Endothelial cell of umbilical vein (primary cell): ENCODE measurements around the gene SNRPF. TPM values are rescaled to one million over a fixed set of nuclear protein-coding genes. Genes with fewer than 3 reads are reported as not detected.

Experiments used
- BruUV-seq: library from RNA; stranded (reverse); fragments of 400-500 nt; replicated peaks from 2 replicates; lab custom pipeline; 2021; lab: Mats Ljungman, UMichigan
- CTCF ChIA-PET: fragments of 300-600, 350-600 bp; sonication (Branson Sonifier 250); formaldehyde crosslinking; loops from one replicate; lab custom pipeline; 2021; ENCODE audit warnings: antibody characterized with exemption, inconsistent platforms; lab: Charles Lee
- POLR2A ChIA-PET: fragments of 300-600, 350-600 bp; sonication (Branson Sonifier 250); formaldehyde crosslinking; loops from one replicate; lab custom pipeline; 2021; ENCODE audit warnings: antibody characterized with exemption, inconsistent platforms; lab: Charles Lee
- DNase-seq: peaks from one replicate; pipeline ENCODE4 v3.0.0-alpha.2; 2011; ENCODE audit warnings: low read depth, low spot score
- FAIRE-seq: peaks from 2 replicates; lab custom pipeline; 2011; peaks lifted over from hg19 to GRCh38; lab: Jason Lieb, UNC
- H2AFZ ChIP-seq: 2 replicates; pipeline ENCODE4 v1.6.0; 2012; ENCODE audit warnings: low read depth, low read length, control low read depth, inconsistent platforms
- H3K27ac ChIP-seq: 2 replicates; pipeline ENCODE4 v1.5.1; 2011; ENCODE audit warnings: low read depth, mild to moderate bottlenecking, control low read depth, low read length, moderate library complexity; ENCODE audit not compliant: insufficient read depth
- H3K27me3 ChIP-seq, 2 experiments: 2 replicates each; pipeline versions ENCODE4 v1.6.0 to v1.6.1; 2011; ENCODE audit warnings: low read length in 2 of 2, mixed read lengths in 1 of 2; ENCODE audit not compliant: control insufficient read depth in 2 of 2, insufficient read depth in 2 of 2
- H3K36me3 ChIP-seq, 2 experiments: 2 replicates in 1 of 2; 3 replicates in 1 of 2; pipeline ENCODE4 v1.5.1; 2011; ENCODE audit warnings: low read length in 2 of 2, mild to moderate bottlenecking in 1 of 2, moderate library complexity in 1 of 2; ENCODE audit not compliant: control insufficient read depth in 2 of 2, insufficient read depth in 2 of 2; ENCODE audit errors: extremely low read depth in 1 of 2
- H3K4me1 ChIP-seq: 3 replicates; pipeline ENCODE4 v1.5.1; 2011; ENCODE audit warnings: mild to moderate bottlenecking, low read length; ENCODE audit not compliant: control insufficient read depth, insufficient read depth; ENCODE audit errors: extremely low read depth
- H3K4me2 ChIP-seq: 2 replicates; pipeline ENCODE4 v1.6.1; 2011; ENCODE audit warnings: low read length, control low read depth, mixed read lengths; ENCODE audit not compliant: insufficient read depth
- H3K4me3 ChIP-seq, 3 experiments: fragments of 200-600 bp in 1 of 3; sonication (generic), shearing (Covaris generic) in 1 of 3; replicated peaks in 1 of 3; 2 replicates each; pipeline ENCODE4 v1.5.1; 2011 to 2016; ENCODE audit warnings: control low read depth in 3 of 3, low read length in 3 of 3, mild to moderate bottlenecking in 2 of 3, inconsistent platforms in 1 of 3, low read depth in 1 of 3, moderate library complexity in 1 of 3; ENCODE audit not compliant: insufficient read depth in 1 of 3
- H3K79me2 ChIP-seq: 2 replicates; pipeline ENCODE4 v1.6.0; 2012; ENCODE audit warnings: low read length, inconsistent platforms; ENCODE audit not compliant: control insufficient read depth, insufficient read depth
- H3K9ac ChIP-seq: replicated peaks from 2 replicates; pipeline ENCODE3; 2011; ENCODE audit warnings: low read length, control low read depth; ENCODE audit not compliant: insufficient read depth; ENCODE audit errors: extremely low read depth
- H3K9me1 ChIP-seq: replicated peaks from 3 replicates; pipeline ENCODE4 v1.6.0; 2011; ENCODE audit warnings: mild to moderate bottlenecking, low read length; ENCODE audit not compliant: control insufficient read depth, insufficient read depth; ENCODE audit errors: extremely low read depth
- H3K9me3 ChIP-seq: replicated peaks from 2 replicates; pipeline ENCODE4 v1.5.1; 2012; ENCODE audit warnings: low read length, inconsistent platforms; ENCODE audit not compliant: control insufficient read depth, insufficient read depth
- H4K20me1 ChIP-seq: replicated peaks from 2 replicates; pipeline ENCODE3; 2011; ENCODE audit warnings: mild to moderate bottlenecking, low read length; ENCODE audit not compliant: control insufficient read depth, insufficient read depth; ENCODE audit errors: extremely low read depth
- EZH2 ChIP-seq: IDR thresholded peaks from 2 replicates; pipeline ENCODE4 v1.6.1; 2012; ENCODE audit warnings: borderline replicate concordance, low read depth, mild to moderate bottlenecking, moderate library complexity, low read length, inconsistent platforms; ENCODE audit not compliant: severe bottlenecking
- FOS ChIP-seq: IDR thresholded peaks from 2 replicates; pipeline ENCODE4 v1.6.1; 2011; ENCODE audit warnings: mild to moderate bottlenecking, low read length, moderate library complexity, borderline replicate concordance; ENCODE audit not compliant: insufficient read depth
- GATA2 ChIP-seq: IDR thresholded peaks from 2 replicates; pipeline ENCODE4 v1.7.0; 2011; ENCODE audit warnings: low read depth, mild to moderate bottlenecking, moderate library complexity, mixed read lengths, low read length; ENCODE audit not compliant: insufficient read length, insufficient read depth
- MAX ChIP-seq: IDR thresholded peaks from 2 replicates; pipeline ENCODE4 v1.6.1; 2011; ENCODE audit not compliant: insufficient read depth, insufficient read length
- MYC ChIP-seq: IDR thresholded peaks from one replicate; pipeline ENCODE4 v1.6.1; 2011; ENCODE audit warnings: mild to moderate bottlenecking, low read depth, low read length
- POLR2A ChIP-seq: IDR thresholded peaks from 2 replicates; pipeline ENCODE4 v1.6.1; 2012; ENCODE audit warnings: low read depth, mild to moderate bottlenecking, control low read depth, low read length
- POLR2AphosphoS5 ChIP-seq: IDR thresholded peaks from 2 replicates; pipeline ENCODE4 v1.6.1; 2012; ENCODE audit warnings: low read depth, mild to moderate bottlenecking, control low read depth, low read length, moderate library complexity; ENCODE audit not compliant: insufficient read depth
- dilution Hi-C: fragments of 300-500 bp; cut with MboI; formaldehyde crosslinking; loops from one replicate; pipeline ENCODE4 v1.15.0; 2019; ENCODE audit warnings: low sequenced_read_pairs; ENCODE audit not compliant: extremely low pct_ligation_motif_present
- intact Hi-C: fragments of 100-400 bp; cut with micrococcal nuclease; formaldehyde crosslinking; loops from one replicate; pipeline ENCODE4 v1.10.0; 2022
- polyA plus RNA-seq, 4 experiments: library from polyadenylated mRNA; depleted of rRNA in 3 of 4; stranded (reverse) in 3 of 4; unstranded in 1 of 4; fragments of >200 nt; gene quantifications; 2 replicates each; pipeline versions ENCODE4 v1.2.1 to v1.2.3, GENCODE V29; 2011 to 2012; ENCODE audit warnings: missing spikeins in 1 of 4
- total RNA-seq: library from RNA; stranded (reverse); gene quantifications from 2 replicates; pipeline ENCODE4 v1.2.3, GENCODE V29; 2021
- TF ChIP-seq, protein P1 (sequence below), 2 donors: IDR thresholded peaks; 1 replicate in 1 of 2; 2 replicates in 1 of 2; pipeline ENCODE4 v1.5.1; 2011; ENCODE audit warnings: low read length in 2 of 2, mild to moderate bottlenecking in 2 of 2, moderate library complexity in 2 of 2, control low read depth in 1 of 2, inconsistent platforms in 1 of 2, low read depth in 1 of 2; ENCODE audit not compliant: insufficient read depth in 1 of 2; ENCODE audit errors: extremely low read depth in 1 of 2

Gene SNRPF
- total and polyA plus RNA-seq, 2 donors (not counting 3 experiments of a cell fraction or from before 2014, with no cell fraction given) = 17.1 to 36.6 TPM

DNA sequence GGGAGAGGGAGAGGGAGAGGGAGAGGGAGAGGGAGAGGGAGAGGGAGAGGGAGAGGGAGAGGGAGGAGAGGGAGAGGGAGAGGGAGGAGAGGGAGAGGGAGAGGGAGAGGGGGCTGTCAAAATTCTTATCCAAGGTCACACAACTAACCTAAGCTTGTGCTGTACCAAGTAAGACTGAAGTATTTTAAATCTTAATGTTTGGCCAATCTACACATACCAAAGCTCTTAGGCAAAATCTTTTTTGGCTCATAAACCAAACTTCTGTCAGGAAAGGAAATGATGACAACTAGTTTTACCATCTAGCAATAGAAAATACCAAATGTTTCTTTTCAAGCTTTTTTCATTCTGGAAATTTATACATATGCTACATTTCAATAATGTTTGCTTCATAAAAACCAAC is 49.8 kb downstream of the SNRPF start:
- DNase-seq = peak; percentile 40
- POLR2A ChIA-PET = no interaction called here
- H3K9me3 ChIP-seq = no peaks in the 10 kb centered on the region
- no TSS peak for BruUV-seq
- H3K27ac ChIP-seq = no peak overlapping the region
- no peaks in the 10 kb centered on the region for H4K20me1 ChIP-seq
- no peaks in the 10 kb centered on the region for H3K36me3 ChIP-seq
- peaks cover 3 to 6% of the 10 kb centered on the region in 2 experiments for H3K27me3 ChIP-seq
- no peak overlapping the region for H3K4me3 ChIP-seq
- no peak for FAIRE-seq
- H2AFZ ChIP-seq = no peak overlapping the region
- H3K4me1 ChIP-seq = no peaks in the 10 kb centered on the region
- H3K79me2 ChIP-seq = no peaks in the 10 kb centered on the region
- dilution Hi-C loops = no loop called here
- no peak overlapping the region for H3K9ac ChIP-seq
- H3K9me1 ChIP-seq = no peaks in the 10 kb centered on the region
- peak overlapping the region; percentile 55 for H3K4me2 ChIP-seq
- TF ChIP-seq MYC (no peak), GATA2 (no peak), FOS (no peak), POLR2A (no peak), EZH2 (no peak), POLR2AphosphoS5 (no peak), MAX (no peak)
- TF ChIP-seq, protein P1, sequence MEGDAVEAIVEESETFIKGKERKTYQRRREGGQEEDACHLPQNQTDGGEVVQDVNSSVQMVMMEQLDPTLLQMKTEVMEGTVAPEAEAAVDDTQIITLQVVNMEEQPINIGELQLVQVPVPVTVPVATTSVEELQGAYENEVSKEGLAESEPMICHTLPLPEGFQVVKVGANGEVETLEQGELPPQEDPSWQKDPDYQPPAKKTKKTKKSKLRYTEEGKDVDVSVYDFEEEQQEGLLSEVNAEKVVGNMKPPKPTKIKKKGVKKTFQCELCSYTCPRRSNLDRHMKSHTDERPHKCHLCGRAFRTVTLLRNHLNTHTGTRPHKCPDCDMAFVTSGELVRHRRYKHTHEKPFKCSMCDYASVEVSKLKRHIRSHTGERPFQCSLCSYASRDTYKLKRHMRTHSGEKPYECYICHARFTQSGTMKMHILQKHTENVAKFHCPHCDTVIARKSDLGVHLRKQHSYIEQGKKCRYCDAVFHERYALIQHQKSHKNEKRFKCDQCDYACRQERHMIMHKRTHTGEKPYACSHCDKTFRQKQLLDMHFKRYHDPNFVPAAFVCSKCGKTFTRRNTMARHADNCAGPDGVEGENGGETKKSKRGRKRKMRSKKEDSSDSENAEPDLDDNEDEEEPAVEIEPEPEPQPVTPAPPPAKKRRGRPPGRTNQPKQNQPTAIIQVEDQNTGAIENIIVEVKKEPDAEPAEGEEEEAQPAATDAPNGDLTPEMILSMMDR (IDR thresholded peaks at IDR 0.05; ENCODE audit: extremely low read depth in 1 of 2, insufficient read depth in 1 of 2, low read depth in 1 of 2, low read length in 2 of 2) = no peak
- CTCF ChIA-PET = interaction anchor here (0.8 to 1.8 kb wide), 5 partner anchors 8 to 90 kb away, joined by 3 to 12 read pairs (median 4); no protein-coding TSS in a partner anchor
- intact Hi-C loops = no loop called here
